HG02759 (cell line): Measurements from ENCODE around the gene LY6G5B.

ENCODE experiments used
- ATAC-seq: cut with Tn5 transposase; IDR thresholded peaks from one replicate; pipeline ENCODE4 v1.9.1; 2021; ENCODE audit warnings: mild to moderate bottlenecking, moderate library complexity; ENCODE audit not compliant: unreplicated experiment

The LY6G5B gene

DNA sequence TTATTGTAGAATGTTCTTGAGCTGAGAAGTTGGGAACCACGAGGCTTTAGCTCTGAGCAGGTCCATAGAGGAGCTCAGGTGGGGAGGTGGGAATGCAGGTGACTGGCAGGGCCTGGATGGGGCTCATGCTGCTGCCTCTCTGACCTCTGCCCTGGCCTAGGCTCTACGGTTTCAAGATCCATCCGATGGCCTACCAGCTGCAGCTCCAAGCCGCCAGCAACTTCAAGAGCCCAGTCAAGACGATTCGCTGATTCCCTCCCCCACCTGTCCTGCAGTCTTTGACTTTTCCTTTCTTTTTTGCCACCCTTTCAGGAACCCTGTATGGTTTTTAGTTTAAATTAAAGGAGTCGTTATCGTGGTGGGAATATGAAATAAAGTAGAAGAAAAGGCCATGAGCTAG lies at the start of gene LY6G5B:
TSS of gene LY6G5B (plus strand) at position 301 of the 400 bp plus-strand sequence. CDS start 975 bp downstream, outside the sequence.
- no peak for ATAC-seq

GRCh38 chr6:31620586-31621319 lies 49.0 kb upstream of the LY6G5B start, which contains the start of gene PRRC2A:
Gene PRRC2A, plus strand, starts transcription at chr6:31620715. Its CDS starts 2,075 bp downstream, at chr6:31622790.
- peak; percentile 71 for ATAC-seq

GRCh38 chr6:31621320-31621939 lies 48.3 kb upstream of the LY6G5B start:
- ATAC-seq, result no peak

- ATAC-seq, result no peak
These were observed 47.8 kb upstream of the LY6G5B start for GRCh38 chr6:31621991-31622390.

- no peak for ATAC-seq
These were observed 47.1 kb upstream of the LY6G5B start for GRCh38 chr6:31622684-31623091.

GRCh38 chr6:31624070-31624469 lies 45.7 kb upstream of the LY6G5B start:
- no peak for ATAC-seq

- no peak for ATAC-seq
These were observed 42.8 kb upstream of the LY6G5B start for GRCh38 chr6:31626952-31627351.

- ATAC-seq, result no peak
These were observed 42.0 kb upstream of the LY6G5B start for GRCh38 chr6:31627690-31628287.

DNA sequence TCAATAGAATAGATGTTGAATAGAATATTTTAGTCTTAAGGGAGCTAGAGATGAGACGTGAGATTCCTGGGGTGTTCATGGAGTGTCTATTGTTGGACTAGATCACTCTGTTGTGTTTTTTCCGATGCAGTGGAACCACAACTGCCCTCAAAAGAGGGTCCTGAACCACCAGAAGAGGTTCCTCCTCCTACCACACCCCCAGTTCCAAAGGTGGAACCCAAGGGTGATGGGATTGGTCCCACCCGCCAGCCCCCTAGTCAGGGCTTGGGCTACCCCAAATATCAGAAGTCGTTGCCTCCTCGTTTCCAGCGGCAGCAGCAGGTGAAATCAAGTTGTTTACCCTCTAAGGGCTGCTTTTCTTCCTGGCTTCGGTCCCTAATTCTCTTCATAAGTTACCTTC lies 40.8 kb upstream of the LY6G5B start:
- no peak for ATAC-seq

GRCh38 chr6:31630177-31630934 lies 39.4 kb upstream of the LY6G5B start:
- ATAC-seq, result no peak

DNA sequence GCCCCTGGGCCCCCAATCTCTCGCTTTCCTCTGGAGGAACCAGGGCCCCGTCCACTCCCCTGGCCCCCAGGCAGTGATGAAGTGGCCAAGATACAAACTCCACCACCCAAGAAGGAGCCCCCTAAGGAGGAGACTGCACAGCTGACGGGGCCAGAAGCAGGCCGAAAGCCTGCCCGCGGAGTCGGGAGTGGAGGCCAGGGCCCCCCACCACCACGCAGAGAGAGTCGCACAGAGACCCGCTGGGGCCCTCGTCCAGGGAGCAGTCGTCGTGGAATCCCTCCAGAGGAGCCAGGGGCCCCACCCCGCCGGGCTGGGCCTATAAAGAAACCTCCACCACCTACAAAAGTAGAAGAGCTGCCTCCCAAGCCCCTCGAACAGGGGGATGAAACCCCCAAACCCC lies 38.6 kb upstream of the LY6G5B start:
- no peak for ATAC-seq

DNA sequence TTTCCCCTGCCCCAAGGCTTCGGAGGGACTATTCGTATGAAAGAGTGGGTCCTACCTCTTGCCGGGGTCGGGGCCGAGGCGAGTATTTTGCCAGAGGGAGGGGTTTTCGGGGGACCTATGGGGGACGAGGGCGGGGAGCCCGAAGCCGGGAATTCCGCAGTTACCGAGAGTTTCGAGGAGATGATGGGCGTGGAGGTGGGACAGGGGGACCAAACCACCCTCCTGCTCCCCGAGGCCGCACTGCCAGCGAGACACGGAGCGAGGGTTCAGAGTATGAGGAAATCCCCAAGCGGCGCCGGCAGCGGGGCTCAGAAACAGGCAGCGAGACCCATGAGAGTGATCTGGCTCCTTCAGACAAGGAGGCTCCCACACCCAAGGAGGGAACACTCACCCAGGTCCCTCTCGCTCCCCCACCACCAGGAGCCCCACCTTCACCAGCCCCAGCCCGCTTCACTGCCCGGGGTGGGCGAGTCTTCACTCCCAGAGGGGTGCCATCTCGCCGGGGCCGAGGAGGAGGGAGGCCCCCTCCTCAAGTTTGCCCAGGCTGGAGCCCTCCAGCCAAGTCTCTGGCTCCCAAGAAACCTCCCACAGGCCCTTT lies 38.0 kb upstream of the LY6G5B start:
- ATAC-seq, result no peak

DNA sequence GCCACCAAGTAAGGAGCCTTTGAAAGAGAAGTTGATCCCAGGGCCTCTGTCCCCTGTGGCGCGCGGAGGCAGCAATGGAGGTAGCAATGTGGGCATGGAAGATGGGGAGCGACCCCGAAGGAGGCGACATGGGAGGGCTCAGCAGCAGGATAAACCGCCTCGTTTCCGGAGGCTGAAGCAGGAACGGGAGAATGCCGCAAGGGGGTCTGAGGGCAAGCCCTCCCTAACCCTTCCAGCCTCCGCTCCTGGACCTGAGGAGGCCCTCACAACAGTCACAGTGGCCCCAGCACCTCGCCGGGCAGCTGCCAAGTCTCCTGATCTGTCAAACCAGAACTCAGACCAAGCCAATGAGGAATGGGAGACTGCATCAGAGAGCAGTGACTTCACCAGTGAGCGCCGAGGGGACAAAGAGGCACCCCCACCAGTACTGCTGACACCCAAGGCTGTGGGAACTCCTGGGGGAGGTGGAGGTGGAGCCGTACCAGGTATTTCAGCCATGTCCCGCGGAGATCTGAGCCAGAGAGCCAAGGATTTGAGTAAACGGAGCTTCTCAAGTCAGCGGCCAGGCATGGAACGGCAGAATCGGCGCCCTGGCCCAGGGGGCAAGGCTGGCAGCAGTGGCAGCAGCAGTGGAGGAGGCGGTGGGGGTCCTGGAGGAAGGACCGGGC lies 37.4 kb upstream of the LY6G5B start:
- ATAC-seq, result no peak

- ATAC-seq, result no peak
These were observed 36.3 kb upstream of the LY6G5B start for GRCh38 chr6:31633447-31633846.

DNA sequence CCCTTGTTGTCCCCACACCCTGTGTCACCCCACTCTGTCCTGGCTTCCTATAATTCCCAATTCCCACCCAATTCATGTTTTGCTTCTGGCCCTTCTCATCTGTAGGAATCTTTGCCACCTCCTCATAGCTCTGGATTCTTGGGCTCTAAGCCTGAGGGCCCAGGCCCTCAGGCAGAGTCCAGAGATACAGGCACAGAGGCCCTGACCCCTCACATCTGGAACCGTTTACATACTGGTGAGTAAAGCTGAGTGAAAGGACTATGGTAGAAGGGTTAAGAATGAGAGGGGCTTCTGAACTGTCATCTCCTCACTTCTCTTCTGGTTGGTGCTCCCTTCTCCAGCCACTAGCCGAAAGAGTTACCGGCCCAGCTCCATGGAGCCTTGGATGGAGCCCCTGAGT lies 35.6 kb upstream of the LY6G5B start:
- no peak for ATAC-seq

DNA sequence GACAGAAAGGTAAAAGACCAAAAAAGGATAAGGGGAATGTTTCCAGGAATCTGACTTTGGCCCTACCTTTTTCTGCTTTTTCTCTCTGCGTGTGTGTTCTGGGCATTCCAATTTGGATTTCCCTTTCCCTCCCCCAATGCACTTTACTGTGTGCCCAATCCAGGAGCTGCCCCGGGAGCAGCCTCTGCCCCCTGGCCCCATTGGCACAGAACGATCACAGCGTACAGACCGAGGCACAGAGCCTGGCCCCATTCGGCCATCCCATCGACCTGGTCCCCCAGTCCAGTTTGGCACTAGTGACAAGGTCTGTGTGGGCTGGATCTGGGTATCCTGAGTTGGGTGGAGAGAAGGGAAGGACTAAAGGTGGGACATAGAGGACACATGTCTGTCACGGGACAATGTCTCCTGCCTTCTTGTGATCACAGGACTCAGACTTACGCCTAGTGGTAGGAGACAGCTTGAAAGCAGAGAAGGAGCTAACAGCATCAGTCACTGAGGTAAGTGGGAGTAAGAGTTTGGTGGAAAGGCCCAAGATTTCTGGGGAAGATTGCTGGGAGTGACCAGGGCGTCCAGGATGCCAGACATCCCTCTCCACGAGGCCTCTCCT lies 34.7 kb upstream of the LY6G5B start:
- no peak for ATAC-seq

DNA sequence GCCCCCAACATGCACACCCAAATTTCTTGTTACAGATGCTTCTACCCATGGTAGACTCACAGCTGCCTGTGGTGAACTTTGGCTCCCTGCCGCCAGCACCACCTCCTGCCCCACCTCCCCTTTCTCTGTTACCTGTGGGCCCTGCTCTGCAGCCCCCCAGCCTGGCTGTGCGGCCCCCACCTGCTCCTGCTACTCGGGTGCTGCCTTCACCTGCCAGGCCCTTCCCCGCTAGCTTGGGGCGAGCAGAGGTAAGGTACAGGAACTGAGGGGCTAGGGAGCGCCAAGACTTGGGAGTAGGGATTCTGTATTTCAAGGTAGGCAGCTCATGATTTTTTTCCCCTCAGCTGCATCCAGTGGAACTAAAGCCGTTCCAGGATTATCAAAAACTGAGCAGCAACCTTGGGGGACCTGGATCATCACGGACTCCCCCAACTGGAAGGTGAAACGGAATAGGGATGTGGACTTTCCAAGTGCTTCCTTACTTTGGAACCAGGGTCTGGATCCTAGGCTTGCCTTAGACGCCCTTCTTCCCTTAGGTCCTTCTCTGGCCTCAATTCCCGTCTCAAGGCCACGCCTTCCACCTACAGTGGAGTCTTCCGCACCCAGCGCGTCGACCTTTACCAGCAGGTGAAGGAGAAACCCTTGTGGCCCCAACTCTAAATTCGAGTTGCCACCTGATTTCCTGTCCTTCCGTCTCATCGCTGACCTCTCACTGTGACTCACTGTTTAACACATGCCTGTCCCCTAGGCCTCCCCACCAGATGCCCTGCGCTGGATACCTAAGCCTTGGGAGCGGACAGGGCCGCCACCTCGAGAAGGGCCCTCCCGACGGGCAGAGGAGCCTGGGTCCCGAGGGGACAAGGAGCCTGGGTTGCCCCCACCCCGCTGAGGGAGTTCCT lies 32.8 kb upstream of the LY6G5B start:
- ATAC-seq, result no peak

DNA sequence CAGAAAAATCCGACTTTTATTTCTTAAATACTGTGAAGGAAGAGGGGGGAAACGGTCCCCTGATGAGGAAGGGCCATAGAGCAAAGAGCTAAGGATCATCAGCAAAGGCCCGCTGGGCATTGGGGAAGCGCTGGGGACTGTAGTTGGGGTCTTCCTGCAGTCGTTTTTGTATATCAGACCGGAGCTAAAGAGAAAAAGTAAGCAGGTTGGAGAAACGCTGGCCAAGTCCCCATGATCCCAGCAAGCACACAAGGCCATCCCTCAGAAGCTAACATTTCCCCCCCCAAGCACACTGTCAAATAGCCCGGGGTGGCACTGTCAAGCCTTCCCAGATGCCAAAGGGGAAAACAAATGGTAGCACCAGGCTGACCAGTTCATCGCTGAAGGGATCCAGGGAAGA lies 30.7 kb upstream of the LY6G5B start:
- ATAC-seq, result no peak

DNA sequence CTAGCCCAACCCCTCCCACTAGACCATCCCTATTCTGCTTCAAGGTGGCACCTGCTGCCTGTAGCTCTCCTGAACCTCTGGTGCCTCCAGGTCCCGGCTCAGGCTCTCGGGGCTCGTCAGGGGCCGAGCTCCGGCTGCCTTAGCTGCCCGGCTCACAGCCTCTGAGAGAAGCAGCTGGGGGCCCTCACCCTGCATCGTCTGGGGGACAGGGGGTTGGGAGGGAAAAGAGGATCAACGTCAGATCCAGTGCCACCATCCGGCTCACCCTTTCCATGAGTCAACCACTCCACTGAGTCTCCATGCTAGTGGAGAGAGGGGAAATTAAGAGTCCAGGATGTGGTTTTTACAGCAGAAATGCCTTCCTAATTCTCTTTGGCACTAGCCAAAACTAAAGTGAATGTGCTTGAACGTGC lies 30.3 kb upstream of the LY6G5B start:
- ATAC-seq, result no peak
